Measurements from ENCODE around the gene REV1. TPM values are rescaled to one million over a fixed set of nuclear protein-coding genes. Genes with fewer than 3 reads are reported as not detected.
"Not testable (repeated sequence)": the region's sequence is repeated elsewhere in the genome, so short reads cannot be mapped to it uniquely, and the experiment has no call there.

Gene REV1
- total RNA-seq, 1 experiment from 2014 or later, result 34.3 TPM

- no peak overlapping the region for H3K4me3 ChIP-seq (replicated peaks in 1 of 2; ENCODE audit: low read depth in 1 of 2, low read length in 2 of 2)
- no peaks in the 10 kb centered on the region for H3K27me3 ChIP-seq (ENCODE audit: insufficient read depth, low read length)
- peaks cover 30 to 37% of the 10 kb centered on the region in 2 experiments for H3K36me3 ChIP-seq (ENCODE audit: control insufficient read depth in 1 of 2, insufficient read depth in 2 of 2, low read length in 2 of 2)
- no peaks in the 10 kb centered on the region for H3K9me2 ChIP-seq (ENCODE audit: insufficient read depth)
- ChIA-PET RAD21 (ENCODE audit: low non-redundant PET in 1 of 2, low total read pairs in 2 of 2, uncharacterized antibody in 2 of 2, unreplicated experiment in 2 of 2) (no interaction called here), CTCF (no interaction called here), POLR2A (no interaction called here)
- H3K9ac ChIP-seq (ENCODE audit: low read length), result no peak overlapping the region
- intact Hi-C loops (cut with micrococcal nuclease), result no loop called here
- DNase-seq (ENCODE audit: low read depth, low spot score), result no peak
- H4K20me1 ChIP-seq (ENCODE audit: insufficient read depth), result no peaks in the 10 kb centered on the region
- H3K79me2 ChIP-seq (ENCODE audit: insufficient read depth, low read length), result peaks cover 34% of the 10 kb centered on the region
- no peak for ATAC-seq
- no peaks in the 10 kb centered on the region for H3K9me3 ChIP-seq (ENCODE audit: control insufficient read depth in 1 of 2, insufficient read depth in 1 of 2, low read depth in 1 of 2, low read length in 2 of 2)
- TF ChIP-seq MAX (IDR thresholded peaks at IDR 0.05) (no peak), ZFX (IDR thresholded peaks at IDR 0.05) (no peak), POLR2AphosphoS5 (IDR thresholded peaks at IDR 0.05; ENCODE audit: low read depth, low read length) (no peak), ELF1 (IDR thresholded peaks at IDR 0.05; ENCODE audit: borderline replicate concordance, low read depth) (no peak), EZH2phosphoT487 (IDR thresholded peaks at IDR 0.05; ENCODE audit: borderline replicate concordance) (no peak), JUND (IDR thresholded peaks at IDR 0.05) (no peak), SP1 (IDR thresholded peaks at IDR 0.05; ENCODE audit: low read depth) (no peak), SIN3A (IDR thresholded peaks at IDR 0.05; ENCODE audit: low read depth) (no peak), REST (IDR thresholded peaks at IDR 0.05; ENCODE audit: low read depth) (no peak), POLR2A (IDR thresholded peaks at IDR 0.05; ENCODE audit: borderline replicate concordance, extremely low read depth, insufficient read depth, insufficient read length) (no peak), EZH2 (IDR thresholded peaks at IDR 0.05) (no peak), SRF (IDR thresholded peaks at IDR 0.05; ENCODE audit: low read depth) (no peak), CEBPB (IDR thresholded peaks at IDR 0.05; ENCODE audit: low read depth) (no peak)
- TF ChIP-seq, protein P1, sequence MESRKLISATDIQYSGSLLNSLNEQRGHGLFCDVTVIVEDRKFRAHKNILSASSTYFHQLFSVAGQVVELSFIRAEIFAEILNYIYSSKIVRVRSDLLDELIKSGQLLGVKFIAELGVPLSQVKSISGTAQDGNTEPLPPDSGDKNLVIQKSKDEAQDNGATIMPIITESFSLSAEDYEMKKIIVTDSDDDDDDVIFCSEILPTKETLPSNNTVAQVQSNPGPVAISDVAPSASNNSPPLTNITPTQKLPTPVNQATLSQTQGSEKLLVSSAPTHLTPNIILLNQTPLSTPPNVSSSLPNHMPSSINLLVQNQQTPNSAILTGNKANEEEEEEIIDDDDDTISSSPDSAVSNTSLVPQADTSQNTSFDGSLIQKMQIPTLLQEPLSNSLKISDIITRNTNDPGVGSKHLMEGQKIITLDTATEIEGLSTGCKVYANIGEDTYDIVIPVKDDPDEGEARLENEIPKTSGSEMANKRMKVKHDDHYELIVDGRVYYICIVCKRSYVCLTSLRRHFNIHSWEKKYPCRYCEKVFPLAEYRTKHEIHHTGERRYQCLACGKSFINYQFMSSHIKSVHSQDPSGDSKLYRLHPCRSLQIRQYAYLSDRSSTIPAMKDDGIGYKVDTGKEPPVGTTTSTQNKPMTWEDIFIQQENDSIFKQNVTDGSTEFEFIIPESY (IDR thresholded peaks at IDR 0.05; ENCODE audit: extremely low read depth, insufficient replicate concordance, low read length), result no peak
- H3K4me2 ChIP-seq (ENCODE audit: low read length), result no peak overlapping the region
- no peak overlapping the region for H2AFZ ChIP-seq (ENCODE audit: low read depth, low read length, poor library complexity, severe bottlenecking)
- BruUV-seq (replicated peaks), result no TSS peak
- no peaks in the 10 kb centered on the region for H3K4me1 ChIP-seq (ENCODE audit: control insufficient read depth in 1 of 2, insufficient read depth in 2 of 2, low read length in 2 of 2)
- no peak overlapping the region for H3K27ac ChIP-seq (ENCODE audit: low read depth, low read length)
These were observed 116.7 kb downstream of the REV1 start for GRCh38 chr2:99373144-99373543.

DNA sequence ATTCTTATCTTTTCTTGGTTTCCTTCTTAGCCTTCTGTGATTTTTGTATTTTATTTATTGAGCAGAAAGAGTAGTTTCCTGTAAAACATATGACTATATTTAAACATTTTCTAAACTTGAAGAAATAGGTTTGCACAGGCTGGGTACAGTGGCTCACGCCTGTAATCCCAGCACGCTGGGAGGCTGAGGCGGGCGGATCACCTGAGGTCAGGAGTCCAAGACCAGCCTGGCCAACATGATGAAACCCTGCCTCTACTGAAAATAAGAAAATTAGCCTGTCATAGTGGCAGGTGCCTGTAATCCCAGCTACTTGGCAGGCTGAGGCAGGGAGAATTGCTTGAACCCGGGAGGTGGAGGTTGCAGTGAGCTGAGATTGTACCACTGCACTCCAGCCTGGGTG is 121.0 kb downstream of the REV1 start:
- RAD21 ChIA-PET (ENCODE audit: low non-redundant PET in 1 of 2, low total read pairs in 2 of 2, uncharacterized antibody in 2 of 2, unreplicated experiment in 2 of 2); H2AFZ ChIP-seq (ENCODE audit: low read depth, low read length, poor library complexity, severe bottlenecking); DNase-seq (ENCODE audit: low read depth, low spot score); H3K27me3 ChIP-seq (ENCODE audit: insufficient read depth, low read length); H3K9ac ChIP-seq (ENCODE audit: low read length); ATAC-seq; H3K4me2 ChIP-seq (ENCODE audit: low read length); H3K4me1 ChIP-seq (ENCODE audit: control insufficient read depth in 1 of 2, insufficient read depth in 2 of 2, low read length in 2 of 2); H3K27ac ChIP-seq (ENCODE audit: low read depth, low read length); H3K9me3 ChIP-seq (ENCODE audit: control insufficient read depth in 1 of 2, insufficient read depth in 1 of 2, low read depth in 1 of 2, low read length in 2 of 2); H3K9me2 ChIP-seq (ENCODE audit: insufficient read depth); CTCF ChIA-PET; BruUV-seq (replicated peaks); POLR2A ChIA-PET; H3K4me3 ChIP-seq (replicated peaks in 1 of 2; ENCODE audit: low read depth in 1 of 2, low read length in 2 of 2); intact Hi-C loops (cut with micrococcal nuclease); H4K20me1 ChIP-seq (ENCODE audit: insufficient read depth): not testable (repeated sequence)
- Histone ChIP-seq H3K36me3 (ENCODE audit: control insufficient read depth in 1 of 2, insufficient read depth in 2 of 2, low read length in 2 of 2) (peaks cover 46 to 63% of the 10 kb centered on the region in 2 experiments), H3K79me2 (ENCODE audit: insufficient read depth, low read length) (peaks cover 32% of the 10 kb centered on the region)
